IPS-15b (cell line): ENCODE measurements around the gene PLCB3.

Experiments
- H3K27me3 ChIP-seq: one replicate; pipeline ENCODE4 v1.6.1; 2013; ENCODE audit warnings: low read length; ENCODE audit not compliant: control insufficient read depth, insufficient read depth
- H3K36me3 ChIP-seq: one replicate; pipeline ENCODE4 v1.6.1; 2013; ENCODE audit warnings: low read length; ENCODE audit not compliant: control insufficient read depth, insufficient read depth
- H3K4me1 ChIP-seq: one replicate; pipeline ENCODE4 v1.6.1; 2013; ENCODE audit warnings: mild to moderate bottlenecking, low read length; ENCODE audit not compliant: control insufficient read depth, insufficient read depth
- H3K4me3 ChIP-seq: one replicate; pipeline ENCODE4 v1.5.1; 2013; ENCODE audit warnings: low read depth, low read length
- H3K9ac ChIP-seq: one replicate; pipeline ENCODE4 v1.6.1; 2013; ENCODE audit warnings: low read depth, mild to moderate bottlenecking, low read length
- H3K9me3 ChIP-seq: one replicate; pipeline ENCODE4 v1.6.1; 2013; ENCODE audit warnings: mild to moderate bottlenecking, low read length; ENCODE audit not compliant: control insufficient read depth, insufficient read depth

Gene PLCB3

GRCh38 chr11:64258356-64258755 is 7.0 kb downstream of the PLCB3 start:
- Histone ChIP-seq H3K4me3 (no peak overlapping the region), H3K9me3 (no peaks in the 10 kb centered on the region), H3K4me1 (peaks cover 1% of the 10 kb centered on the region), H3K36me3 (peaks cover 76% of the 10 kb centered on the region), H3K27me3 (no peaks in the 10 kb centered on the region), H3K9ac (no peak overlapping the region)

GRCh38 chr11:64258946-64259532 is 7.7 kb downstream of the PLCB3 start:
- Histone ChIP-seq H3K4me3 (no peak overlapping the region), H3K36me3 (peaks cover 82% of the 10 kb centered on the region), H3K27me3 (no peaks in the 10 kb centered on the region), H3K4me1 (no peaks in the 10 kb centered on the region), H3K9me3 (no peaks in the 10 kb centered on the region), H3K9ac (no peak overlapping the region)

GRCh38 chr11:64259533-64260067 is 8.3 kb downstream of the PLCB3 start:
- H3K4me1 ChIP-seq, result no peaks in the 10 kb centered on the region
- no peaks in the 10 kb centered on the region for H3K9me3 ChIP-seq
- H3K36me3 ChIP-seq, result peaks cover 82% of the 10 kb centered on the region
- no peaks in the 10 kb centered on the region for H3K27me3 ChIP-seq
- H3K4me3 ChIP-seq, result no peak overlapping the region
- H3K9ac ChIP-seq, result no peak overlapping the region

GRCh38 chr11:64260147-64260708 is 8.9 kb downstream of the PLCB3 start:
- Histone ChIP-seq H3K9me3 (no peaks in the 10 kb centered on the region), H3K4me1 (no peaks in the 10 kb centered on the region), H3K27me3 (no peaks in the 10 kb centered on the region), H3K9ac (no peak overlapping the region), H3K36me3 (peaks cover 77% of the 10 kb centered on the region), H3K4me3 (no peak overlapping the region)

GRCh38 chr11:64261556-64262080 is 10.3 kb downstream of the PLCB3 start:
- H3K27me3 ChIP-seq, result no peaks in the 10 kb centered on the region
- peaks cover 77% of the 10 kb centered on the region for H3K36me3 ChIP-seq
- no peak overlapping the region for H3K9ac ChIP-seq
- H3K4me3 ChIP-seq, result no peak overlapping the region
- H3K4me1 ChIP-seq, result no peaks in the 10 kb centered on the region
- H3K9me3 ChIP-seq, result no peaks in the 10 kb centered on the region

- no peaks in the 10 kb centered on the region for H3K4me1 ChIP-seq
- H3K9me3 ChIP-seq, result no peaks in the 10 kb centered on the region
- H3K27me3 ChIP-seq, result no peaks in the 10 kb centered on the region
- no peak overlapping the region for H3K4me3 ChIP-seq
- H3K36me3 ChIP-seq, result peaks cover 82% of the 10 kb centered on the region
- H3K9ac ChIP-seq, result no peak overlapping the region
Measured at GRCh38 chr11:64262271-64263002, 11.1 kb downstream of the PLCB3 start.

- Histone ChIP-seq H3K36me3 (peaks cover 77% of the 10 kb centered on the region), H3K9me3 (no peaks in the 10 kb centered on the region), H3K9ac (no peak overlapping the region), H3K27me3 (no peaks in the 10 kb centered on the region), H3K4me3 (no peak overlapping the region), H3K4me1 (no peaks in the 10 kb centered on the region)
Measured at GRCh38 chr11:64263021-64263946, 12.0 kb downstream of the PLCB3 start.

- no peaks in the 10 kb centered on the region for H3K4me1 ChIP-seq
- H3K36me3 ChIP-seq, result peaks cover 71% of the 10 kb centered on the region
- no peaks in the 10 kb centered on the region for H3K9me3 ChIP-seq
- no peaks in the 10 kb centered on the region for H3K27me3 ChIP-seq
- H3K9ac ChIP-seq, result no peak overlapping the region
- no peak overlapping the region for H3K4me3 ChIP-seq
Measured at GRCh38 chr11:64263947-64264317, 12.6 kb downstream of the PLCB3 start.

- Histone ChIP-seq H3K36me3 (peaks cover 66% of the 10 kb centered on the region), H3K27me3 (no peaks in the 10 kb centered on the region), H3K9ac (no peak overlapping the region), H3K9me3 (no peaks in the 10 kb centered on the region), H3K4me1 (no peaks in the 10 kb centered on the region), H3K4me3 (no peak overlapping the region)
Measured at GRCh38 chr11:64264371-64264852, 13.1 kb downstream of the PLCB3 start.

- Histone ChIP-seq H3K4me1 (no peaks in the 10 kb centered on the region), H3K36me3 (peaks cover 56% of the 10 kb centered on the region), H3K27me3 (no peaks in the 10 kb centered on the region), H3K9me3 (no peaks in the 10 kb centered on the region), H3K4me3 (no peak overlapping the region), H3K9ac (no peak overlapping the region)
Measured at GRCh38 chr11:64265176-64266160, 14.1 kb downstream of the PLCB3 start.
